GM18517 (cell line): ENCODE data around the gene SPEF2.
"Not testable (repeated sequence)": the region's sequence is repeated elsewhere in the genome, so short reads cannot be mapped to it uniquely, and the experiment has no call there.

Experiments used
- ATAC-seq: cut with Tn5 transposase; IDR thresholded peaks from one replicate; pipeline ENCODE4 v1.9.1; 2021; ENCODE audit warnings: mild to moderate bottlenecking, moderate library complexity; ENCODE audit not compliant: unreplicated experiment

The SPEF2 gene

DNA sequence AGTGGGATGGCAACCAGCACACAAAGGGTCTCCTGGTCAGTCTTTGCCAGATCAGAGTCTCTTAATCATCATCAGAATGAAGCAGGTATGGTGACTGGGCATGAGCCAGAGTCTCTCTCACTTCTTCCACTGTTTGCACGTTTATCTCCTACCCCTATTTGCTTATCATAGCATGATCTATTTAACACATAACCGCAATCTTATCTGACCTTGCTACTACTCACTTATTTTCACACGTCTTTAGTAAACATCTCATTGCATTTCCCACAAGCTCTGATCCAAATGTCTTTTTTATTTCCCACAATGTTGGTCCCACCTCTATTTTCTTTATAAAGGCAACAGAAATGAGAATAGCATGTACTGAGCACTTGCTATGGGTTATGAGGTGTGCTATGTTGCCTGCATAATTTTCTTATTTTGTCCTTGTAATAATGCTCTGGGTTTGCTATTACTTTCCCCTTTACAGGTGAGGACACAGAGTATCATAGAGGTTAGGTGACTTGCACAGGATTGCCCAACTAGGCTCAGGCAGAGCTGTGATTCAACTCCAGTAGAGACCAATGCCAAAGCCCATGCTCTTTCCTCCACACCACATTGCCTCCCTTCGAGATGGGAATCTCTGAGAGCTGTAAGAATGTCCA is 199.3 kb downstream of the SPEF2 start:
- ATAC-seq = no peak

DNA sequence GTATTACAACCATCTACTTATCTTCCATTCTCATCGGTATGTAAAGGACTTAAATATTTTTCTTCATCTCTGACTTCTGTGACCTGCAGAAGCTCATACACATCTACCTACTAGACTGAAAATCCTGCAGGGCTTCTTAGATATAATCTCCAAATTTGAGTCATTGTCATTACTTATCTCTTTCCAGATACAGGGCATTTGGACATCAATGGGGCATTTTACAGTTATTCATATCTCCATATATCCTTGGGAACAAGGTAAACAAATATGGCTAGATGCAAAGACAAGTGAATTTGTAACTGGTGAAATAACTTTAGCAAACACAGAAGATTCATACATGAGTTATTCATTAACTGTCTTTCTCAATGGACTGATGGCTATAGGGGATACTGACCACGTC is 201.4 kb downstream of the SPEF2 start:
- no peak for ATAC-seq

DNA sequence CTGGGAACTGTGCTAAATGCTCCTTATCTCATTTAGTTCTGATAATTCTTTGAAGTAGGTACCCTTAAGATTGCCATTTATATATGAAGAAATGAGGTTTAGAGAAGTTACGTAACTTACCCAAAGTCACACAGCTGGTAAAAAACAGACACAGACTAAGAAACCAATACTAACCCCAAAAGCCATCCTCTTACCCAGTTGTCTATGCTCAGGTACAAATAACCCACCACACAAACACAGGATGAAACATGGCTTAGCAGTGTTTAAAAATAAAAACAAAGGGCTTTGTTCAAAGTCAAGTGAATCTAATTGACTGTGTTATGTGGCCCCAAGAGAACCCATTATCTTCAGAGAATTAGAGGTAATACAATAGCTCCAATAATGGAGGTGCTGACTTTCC is 202.0 kb downstream of the SPEF2 start:
- ATAC-seq = no peak

DNA sequence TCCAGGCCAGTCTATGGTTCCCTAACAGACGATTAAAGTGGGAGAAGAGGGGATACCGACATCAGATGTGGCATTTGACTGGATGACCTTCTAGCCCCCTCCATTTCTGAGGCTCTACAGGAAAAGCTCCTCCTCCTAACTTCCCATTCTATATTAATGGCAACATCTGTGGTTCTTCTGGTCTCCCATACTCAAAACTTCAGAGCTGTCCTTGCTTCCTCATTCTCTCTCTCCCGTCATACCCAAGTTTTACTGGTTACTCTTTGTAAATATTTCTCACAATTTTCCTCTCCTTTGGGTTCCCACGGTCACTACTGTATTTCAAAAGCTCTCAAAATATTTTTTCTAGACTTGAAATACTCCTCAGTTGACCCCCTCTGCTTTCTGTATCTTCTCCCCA is 203.1 kb downstream of the SPEF2 start:
- no peak for ATAC-seq

DNA sequence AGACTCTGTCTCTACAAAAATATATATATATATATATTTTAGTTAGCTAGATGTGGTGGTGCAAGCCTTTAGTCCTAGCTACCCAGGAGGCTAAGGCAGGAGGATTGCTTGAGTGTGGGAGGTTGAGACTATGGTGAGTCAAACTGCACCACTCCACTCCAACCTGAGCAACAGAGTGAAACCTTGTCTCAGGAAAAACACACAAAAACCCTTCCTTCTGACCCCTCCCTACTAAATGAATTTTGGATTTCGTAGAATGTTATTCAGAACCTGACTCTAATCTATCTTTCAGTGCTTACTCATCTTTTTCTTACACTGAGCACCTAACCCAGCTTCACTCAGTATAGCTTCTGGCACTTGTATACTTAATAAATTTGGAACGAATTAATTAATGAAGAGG is 203.8 kb downstream of the SPEF2 start:
- no peak for ATAC-seq

DNA sequence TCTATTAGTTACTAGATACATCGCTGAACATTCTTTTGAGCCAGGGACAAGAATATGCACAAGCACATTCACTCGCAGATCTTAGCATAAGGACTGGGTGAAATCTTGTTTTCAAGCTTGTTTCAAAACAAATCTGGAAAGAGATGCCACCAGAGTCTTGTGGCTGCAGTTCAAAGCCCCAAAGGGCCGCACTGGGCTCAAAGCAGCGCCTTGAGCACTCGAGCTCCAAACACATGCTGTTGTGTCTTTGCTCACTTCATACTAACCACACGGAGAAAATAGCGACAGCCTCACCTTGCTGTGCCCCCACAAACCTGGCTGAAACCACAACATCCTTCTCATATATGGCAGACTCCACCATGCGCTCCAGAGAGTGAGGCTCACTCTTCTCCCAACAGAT is 204.8 kb downstream of the SPEF2 start:
- ATAC-seq = no peak

DNA sequence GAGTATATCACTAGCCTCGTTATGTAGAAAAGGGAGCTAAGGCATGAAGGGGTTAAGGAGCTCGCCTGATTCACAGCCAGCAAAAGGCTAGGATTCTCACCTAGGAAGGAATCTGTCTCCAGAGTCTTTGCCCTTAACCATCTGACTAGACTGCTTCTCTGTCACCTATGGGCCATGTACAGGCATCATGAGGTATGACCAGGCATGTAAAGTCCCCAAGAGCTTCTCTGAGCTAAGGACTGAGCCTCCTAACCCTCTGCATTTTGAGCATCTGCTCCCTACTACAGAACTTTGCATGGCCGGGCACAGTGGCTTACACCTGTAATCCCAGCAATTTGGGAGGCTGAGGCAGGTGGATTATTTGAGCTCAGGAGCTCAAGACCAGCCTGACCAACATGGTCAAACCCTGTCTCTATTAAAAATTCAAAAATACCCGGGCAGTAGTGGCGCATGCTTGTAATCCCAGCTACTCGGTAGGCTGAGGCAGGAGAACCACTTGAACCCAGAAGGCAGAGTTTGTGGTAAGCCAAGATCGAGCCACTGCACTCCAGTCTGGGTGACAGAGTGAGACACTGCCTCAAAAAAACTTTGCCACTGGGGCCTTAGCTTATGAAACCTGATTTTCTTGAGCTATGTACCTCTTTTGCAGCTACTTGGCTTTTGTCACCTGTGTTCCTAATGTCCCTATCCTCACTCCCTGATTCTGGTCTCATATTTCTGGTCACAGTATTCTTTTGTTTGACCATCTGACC is 205.9 kb downstream of the SPEF2 start:
- ATAC-seq = no peak

DNA sequence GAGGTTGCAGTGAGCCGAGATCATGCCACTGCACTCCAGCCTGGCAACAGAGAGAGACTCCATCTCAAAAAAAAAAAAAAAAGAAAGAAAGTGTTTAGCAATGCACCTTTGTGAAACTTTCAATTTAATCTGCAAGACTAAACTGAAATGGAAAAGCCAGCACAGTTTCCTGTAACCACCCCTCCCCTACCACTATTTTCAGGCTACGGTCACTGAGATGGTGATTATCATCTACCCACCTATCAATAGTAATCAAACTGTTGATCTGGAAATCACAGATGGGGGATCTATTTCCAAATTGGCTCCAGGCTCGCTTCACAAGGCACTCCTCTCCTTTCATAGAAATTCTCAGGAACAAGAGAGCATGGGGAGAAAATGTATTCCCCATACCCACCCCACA is 208.4 kb downstream of the SPEF2 start:
- ATAC-seq = no peak

DNA sequence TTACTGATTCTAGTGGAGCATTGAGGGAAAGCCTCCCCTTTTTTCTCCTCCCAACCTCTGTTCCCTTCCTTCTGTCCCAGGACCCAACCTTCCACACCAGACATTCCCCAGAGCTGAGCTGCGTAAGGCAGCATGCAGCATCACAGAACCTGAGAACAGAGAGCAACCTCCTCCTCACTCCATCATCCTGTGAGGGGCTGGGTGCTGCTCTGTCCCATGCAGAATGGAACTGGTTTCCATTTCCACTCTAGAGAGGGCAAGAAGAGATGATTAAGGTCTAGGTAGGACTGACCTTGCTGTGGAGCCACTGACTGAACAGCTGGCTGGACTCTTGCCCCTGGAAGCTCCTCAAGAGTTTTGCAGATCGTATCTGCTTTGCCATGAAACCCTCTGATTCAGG is 208.9 kb downstream of the SPEF2 start:
- ATAC-seq = no peak

DNA sequence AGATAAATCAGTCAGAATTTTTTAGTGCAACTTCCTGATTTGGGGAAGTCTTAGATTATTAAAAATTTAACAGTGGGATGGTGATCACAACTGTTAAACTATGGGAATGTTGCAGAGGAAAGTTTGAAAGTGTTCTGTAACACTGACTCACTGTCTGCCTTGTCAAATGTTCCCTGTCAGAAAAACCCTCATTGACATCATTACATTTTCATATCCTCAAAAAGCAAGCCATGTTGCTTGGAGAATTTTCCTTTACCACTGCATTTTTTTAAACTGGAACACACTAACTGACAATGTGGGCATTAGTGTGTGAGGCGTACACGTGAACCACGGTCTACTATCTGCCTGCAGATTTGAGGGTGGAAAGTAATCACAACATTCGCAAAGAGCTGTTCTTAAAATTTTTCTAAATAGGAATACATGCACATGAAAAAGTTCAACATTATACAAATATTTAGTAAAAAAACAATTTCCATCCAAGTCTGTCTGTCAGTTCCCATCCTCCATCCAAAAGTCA is 210.5 kb downstream of the SPEF2 start:
- no peak for ATAC-seq

DNA sequence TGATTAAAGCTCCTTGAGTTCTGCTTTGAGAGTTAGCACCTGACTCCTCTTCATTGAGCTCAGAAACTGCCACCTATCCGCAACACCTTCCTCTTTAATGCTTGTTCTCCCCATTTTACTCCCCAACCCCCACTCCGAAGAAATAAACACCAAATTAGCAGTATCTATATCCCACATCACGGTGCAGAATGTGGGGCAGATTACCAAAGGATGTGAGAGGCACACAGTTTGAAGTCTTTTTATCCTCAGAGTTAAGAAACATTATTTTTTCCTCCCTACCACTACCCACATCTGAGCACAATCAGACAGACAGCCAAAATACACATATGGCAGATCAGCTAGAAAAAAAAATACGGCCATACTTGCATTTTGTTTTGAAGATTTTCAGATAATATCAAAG is 212.9 kb downstream of the SPEF2 start:
- no peak for ATAC-seq

DNA sequence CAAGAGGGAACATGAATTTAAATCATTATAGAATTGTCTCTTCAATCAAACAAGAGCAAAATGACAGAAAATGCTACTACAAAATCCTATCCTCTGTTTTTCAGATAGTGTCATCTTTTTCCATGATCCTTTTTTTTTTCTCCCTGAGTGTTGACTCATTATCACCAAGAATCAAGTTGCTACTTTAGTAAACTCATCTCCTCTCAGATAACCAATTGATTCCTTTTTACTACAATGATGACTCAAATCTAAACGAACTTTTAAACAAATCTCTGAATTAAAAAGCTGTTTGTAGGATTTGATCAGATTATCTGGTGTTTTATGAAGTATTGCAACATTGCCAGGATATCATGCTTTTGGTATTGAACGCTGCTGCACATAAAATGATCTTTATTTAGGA is 215.1 kb downstream of the SPEF2 start:
- ATAC-seq = no peak

DNA sequence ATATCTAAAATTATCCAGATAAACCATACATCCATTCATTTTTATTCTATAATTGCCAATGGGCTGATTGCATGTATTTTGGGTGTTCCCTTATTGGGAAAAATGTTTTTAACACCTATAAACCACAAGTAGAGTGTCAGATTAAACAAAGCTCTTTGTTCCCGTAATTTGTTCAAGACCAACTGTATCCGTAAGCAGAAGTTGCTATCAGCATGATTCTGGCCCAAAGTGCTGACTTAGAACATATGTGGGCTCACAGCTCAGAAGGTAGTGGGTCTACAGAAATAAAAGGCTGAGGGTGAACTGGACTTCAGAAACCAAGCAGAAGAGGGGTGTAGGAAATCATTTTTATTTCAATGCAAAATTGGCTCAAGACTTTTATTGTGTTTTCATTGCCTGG is 215.6 kb downstream of the SPEF2 start:
- no peak for ATAC-seq

DNA sequence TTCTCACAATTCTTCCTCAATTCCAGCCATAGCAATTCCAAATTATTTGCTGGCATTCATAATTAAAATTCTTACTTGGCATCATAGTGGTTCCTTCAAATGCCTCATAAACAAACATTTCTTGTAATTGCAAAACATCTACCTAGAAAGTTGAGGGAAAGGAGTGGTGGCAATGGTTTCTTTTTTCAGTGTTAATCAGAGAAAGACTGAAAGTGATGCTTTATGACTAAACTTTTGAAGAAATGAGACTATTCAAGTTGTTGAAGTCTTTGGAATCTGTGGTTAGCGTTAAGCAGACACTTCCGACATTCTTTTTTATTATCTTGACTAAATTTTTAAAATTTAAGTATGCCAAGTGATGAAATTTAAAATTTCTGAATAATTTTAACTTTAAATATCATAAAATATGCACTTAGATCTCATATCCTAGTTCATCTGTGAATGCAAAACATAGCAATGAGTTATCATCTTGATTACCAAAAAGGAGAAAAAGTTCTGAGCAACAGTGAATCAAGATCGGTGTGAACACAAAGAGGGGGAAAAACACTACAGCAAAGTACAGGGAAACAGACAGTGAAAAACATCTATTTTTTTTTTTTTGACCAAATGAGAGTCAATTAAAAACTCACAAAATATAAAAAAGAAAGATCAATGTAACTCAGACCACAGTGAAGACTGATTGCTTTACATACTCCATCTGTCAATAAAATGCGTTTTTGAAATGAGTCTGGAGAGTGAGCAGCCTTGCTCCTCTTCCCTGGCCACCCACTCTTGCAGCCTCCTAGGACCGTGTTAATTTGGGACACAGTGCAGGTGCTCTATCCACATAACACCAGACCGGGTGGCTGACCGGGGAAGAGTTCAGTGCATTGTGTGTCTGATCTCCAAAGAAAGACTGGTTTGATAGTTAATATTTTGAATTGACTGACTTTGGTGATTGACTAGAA is 218.4 kb downstream of the SPEF2 start:
- ATAC-seq = no peak

DNA sequence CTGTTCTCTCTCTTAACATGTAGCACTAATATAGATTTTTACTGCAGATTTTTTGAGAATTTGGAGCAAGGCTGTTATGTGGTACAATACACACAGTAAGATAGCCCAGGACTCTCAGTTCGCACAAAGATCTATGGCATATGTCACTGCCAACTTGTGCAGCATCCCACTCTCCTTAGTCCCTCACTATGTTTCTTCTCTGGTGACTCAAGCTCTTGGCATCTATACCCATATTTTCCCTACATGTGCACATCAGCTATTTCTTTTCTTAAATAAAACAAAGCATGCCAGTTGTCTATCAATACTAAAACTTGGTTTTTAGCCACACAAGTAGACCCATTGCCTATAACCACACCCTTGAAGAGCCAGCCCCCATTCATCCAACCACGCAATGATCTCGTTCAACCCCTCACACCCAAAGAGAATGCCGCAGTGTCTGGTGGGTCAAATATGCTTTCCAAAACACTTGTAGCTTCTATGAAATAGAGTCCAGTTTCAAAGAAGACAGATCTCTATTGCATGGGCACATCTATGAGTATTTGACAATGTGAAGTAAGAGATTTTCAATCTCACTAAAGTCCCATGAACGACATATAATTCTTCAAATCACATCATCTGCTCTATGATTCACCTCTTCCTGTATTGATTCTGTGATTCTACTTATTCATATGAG is 220.8 kb downstream of the SPEF2 start:
- no peak for ATAC-seq

DNA sequence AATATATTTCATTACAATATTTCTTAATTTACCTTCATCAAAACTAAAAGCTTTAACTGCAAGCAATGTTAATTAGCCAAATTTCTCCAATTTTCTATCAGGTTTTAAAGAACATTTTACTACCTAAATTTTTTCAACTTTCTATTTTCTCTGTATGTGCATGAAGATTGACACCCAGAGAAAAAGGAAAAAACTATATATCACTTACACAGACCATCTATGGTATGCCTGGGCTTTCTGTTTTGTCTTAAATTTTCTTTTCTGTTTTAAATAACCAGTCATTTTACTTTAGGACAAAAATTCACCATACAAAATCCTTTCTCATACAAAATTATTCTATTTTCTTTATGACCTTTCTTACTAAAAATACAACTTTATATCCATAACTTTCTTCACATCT is 225.2 kb downstream of the SPEF2 start:
- no peak for ATAC-seq

DNA sequence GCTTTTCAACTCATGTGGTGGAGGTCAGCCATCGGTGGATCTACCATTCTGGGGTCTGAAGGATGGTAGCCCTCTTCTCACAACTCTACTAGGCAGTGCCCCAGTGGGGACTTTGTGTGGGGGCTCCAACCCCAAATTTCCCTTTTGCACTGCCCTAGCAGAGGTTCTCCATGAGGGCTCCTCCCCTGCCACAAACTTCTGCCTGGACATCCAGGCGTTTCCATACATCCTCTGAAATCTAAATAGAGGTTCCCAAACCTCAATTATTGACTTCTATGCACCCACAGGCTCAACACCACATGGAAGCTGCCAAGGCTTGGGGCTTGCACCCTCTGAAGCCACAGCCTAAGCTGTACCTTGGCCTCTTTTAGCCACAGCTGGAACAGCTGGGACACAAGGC is 227.8 kb downstream of the SPEF2 start:
- ATAC-seq = not testable (repeated sequence)

DNA sequence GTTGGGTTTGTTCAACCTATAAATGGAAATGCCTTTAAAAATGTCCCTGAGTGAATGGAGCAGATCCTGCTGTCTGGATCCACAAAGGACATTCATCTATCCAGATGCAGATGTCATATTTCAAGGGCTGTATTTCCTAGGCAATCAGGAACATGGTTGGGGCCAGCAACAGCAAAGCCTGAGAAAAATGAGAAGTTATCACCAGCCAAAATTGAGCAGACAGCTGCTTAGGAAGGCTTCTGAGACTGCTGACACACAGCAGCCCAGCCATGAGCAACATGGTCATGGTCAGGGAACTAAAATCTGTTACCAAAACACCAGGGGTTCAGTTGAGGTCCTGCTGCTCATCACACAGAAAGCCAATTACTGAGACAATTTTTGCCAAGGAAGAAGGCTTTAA is 229.8 kb downstream of the SPEF2 start:
- ATAC-seq = no peak

DNA sequence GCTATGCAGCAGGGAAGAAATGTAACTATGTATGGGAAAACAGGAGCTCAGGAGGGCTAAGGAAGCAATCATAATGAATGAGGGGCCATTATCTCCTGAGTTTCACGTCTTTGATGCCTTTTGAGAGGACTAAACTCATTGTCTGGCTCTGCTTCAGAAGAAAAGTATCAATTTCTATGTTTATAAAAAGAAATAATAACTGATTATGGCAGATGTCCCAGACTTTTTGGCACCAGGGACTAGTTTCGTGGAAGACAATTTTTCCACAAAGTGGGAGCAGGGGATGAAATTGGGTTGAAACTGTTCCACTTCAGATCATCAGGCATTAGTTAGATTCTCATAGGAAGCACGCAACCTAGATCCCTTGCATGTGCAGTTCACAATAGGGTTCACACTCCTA is 230.3 kb downstream of the SPEF2 start:
- ATAC-seq = no peak

DNA sequence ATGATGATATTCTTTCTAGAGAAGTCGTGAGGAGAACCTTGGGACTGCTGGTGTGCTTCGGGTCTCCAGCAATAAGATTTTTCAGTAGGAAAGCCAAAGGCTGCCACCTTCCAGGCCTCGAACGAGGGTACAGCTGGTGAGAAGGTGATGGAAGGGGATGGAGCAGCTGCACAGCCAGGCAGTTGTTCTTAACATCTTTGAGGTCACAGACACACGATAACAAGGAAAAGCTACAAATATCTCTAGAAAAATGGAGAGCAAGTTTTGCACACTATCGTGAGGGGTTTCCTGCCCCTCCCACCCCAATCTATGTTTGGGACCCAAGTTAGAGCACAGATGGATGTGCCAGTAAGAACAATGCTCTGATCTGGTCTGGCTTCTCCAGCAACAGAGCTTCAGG is 232.2 kb downstream of the SPEF2 start:
- ATAC-seq = no peak
